ENCODE measurements around the gene KCTD12. TPM values are rescaled to one million over a fixed set of nuclear protein-coding genes. Genes with fewer than 3 reads are reported as not detected.
A peak's percentile ranks its signal among the peaks of the same experiment; 100 is the strongest.

KCTD12 gene
- total RNA-seq, 1 donor: 3.0 TPM

DNA sequence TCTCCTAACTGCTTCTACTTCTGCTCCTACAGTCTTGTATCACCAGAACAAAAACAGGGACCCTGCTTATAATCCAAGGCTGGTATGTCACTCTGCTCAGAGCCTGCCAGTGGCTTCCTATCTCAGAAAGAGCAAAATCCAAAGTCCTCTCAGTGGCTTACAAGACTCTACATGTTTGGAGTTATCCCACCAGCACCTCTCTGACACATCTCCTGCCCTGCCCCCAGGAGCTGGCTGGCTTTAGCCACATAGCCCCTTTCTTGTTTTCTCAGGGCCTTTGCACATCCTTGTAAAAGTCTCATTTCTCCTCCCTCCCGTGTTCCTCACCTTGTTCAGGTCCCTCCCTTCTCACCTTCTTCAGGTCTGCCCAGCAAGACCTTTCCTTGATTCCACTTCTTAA lies 2.2 kb upstream of the KCTD12 start:
- no peak for DNase-seq (ENCODE audit: low read depth in 2 of 3, low spot score in 2 of 3)

DNA sequence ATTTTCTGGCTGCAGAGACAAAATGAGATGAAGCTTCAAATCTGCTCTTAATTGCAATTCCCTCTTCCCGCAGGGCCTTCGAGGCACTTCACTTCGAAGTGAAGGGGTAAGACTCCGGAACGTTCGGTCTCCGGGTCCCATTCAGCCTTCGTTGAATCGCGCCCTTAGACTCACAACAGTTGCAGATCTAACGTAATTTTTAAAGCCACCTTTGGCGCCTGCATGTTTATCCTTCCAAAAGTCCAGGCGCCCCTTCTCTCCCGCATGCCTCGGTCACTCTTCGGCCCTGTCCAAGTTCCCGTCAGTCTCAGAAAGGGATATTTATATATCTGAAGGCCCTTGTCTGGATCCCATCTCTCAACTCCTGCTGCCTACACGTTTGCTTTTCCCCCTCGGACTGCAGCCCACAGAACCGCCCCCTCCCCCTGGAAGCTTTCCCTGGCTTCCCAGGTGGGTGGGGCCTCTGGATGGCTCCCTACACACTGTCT lies 915 bp upstream of the KCTD12 start:
- DNase-seq (ENCODE audit: low read depth in 2 of 3, low spot score in 2 of 3): no peak

DNA sequence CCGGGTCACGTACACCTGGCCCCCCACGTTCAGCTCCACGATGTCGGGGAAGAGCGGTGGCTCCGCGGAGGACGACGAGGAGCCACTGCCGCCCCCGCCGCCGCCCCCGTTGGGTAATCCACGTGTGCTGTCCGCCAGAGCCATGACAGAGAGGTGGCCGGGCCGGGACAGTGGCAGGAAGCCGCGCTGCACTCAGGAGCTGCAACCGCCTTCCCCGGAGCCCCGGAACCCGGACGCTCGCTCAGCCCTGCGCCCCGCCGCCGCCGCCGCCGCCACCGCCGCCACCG lies 257 bp downstream of the KCTD12 start:
- no peak for DNase-seq (ENCODE audit: low read depth in 2 of 3, low spot score in 2 of 3)

DNA sequence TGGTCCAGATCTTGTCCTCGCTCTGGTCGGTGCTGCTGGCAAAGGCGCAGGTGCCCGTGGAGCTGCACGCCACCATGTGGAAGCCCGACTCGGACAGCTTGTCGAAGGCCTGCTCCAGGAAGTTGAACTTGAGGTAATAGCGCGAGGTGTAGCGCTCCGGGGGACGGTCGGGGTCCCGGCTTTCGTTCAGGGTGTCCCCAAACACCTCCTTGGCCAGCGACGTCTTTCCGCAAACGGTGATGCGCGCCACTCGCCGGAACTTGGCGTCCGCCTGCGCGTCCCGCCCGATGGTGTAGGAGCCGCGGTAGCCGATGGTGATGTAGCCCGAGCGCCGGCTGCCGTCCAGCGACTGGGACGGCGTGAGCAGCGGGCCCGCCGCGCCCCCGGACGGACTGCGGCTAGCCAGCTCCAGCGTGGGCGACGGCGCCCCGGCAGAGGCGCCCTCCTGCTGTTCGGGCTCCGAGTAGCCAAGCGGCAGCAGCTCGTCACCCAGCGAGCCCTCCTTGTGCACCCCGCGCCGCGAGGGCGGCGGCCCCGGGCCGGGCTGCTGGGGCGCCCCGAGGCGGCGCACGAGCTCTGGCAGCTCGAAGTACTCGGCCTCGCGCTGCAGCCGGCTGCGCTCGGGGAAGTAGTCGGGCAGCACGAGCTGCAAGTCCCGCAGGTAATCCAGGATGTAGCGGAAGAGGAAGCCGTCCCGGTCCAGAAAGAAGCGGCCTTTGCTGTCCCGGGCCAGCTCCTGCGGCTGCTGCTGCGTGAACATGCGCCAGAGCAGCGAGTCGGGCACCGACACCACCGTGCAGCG lies 801 bp downstream of the KCTD12 start:
- DNase-seq (ENCODE audit: low read depth in 2 of 3, low spot score in 2 of 3): peak; percentile 43 to 50 (median 44)

DNA sequence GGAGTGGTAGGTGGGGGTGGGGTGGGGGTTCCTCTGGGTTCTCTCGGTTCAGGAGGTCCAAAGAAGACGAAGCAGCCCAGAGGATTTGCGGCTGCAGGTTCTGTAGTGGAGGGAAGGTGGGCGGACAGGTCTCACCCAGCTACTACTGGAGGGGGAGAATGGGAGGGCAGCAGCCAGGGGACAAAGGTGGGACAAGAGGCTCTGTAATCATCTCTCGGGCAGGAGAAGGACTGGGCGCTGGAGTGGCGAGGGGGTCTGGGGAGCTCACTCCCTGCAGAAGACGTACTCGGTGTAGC lies 1.4 kb downstream of the KCTD12 start:
- DNase-seq (ENCODE audit: low read depth in 2 of 3, low spot score in 2 of 3): no peak

DNA sequence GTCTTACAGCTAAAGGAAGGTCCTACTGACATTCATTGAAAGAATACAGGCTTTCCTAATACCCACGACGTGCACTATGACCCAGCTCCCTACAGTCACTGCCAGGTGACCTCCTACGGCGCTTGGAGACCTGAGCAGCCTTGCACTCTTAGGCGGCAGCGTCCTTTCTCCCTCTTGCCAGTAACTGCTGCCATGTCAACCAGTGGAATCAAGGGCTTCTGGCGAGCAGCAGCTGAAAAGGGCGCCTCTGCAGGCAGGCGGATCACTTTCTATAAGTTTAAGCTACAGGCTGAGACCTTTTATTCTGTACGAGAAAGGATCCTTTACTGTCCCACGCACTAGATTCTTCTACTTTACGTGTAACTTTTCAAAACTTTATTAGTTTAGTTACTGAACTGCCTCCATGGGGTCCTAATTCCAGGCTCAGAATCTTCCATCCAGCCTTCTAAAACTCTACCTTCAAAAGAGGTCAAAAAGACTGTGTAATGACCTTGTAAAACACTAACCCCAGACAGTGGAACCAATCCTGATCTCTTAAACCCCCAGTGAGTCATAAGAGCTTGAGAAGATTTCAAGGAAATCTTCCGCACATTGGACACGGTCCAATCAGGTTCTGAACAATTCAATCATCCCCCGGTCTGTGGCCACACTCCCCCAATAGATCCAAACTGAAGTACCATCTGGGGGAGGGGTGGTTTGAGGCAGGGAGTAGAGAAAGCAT lies 1.9 kb downstream of the KCTD12 start:
- no peak for DNase-seq (ENCODE audit: low read depth in 2 of 3, low spot score in 2 of 3)

DNA sequence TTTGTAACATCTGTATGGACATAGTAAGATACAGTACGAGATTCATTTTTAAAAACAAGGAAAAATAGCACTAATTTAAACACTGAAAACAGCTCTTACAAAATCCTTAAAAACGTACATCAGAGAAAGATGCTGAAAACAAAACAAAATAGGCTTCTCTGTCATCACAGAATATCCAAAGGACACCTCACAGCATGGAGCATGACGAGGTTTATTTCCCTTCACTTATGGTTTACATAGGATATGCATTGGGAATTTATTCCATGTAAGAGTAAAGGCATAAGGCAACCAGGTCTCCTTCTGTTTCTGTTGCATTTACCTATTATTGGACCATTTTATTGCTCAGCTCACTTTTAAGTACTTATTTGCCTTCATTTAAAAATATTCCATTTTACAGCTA lies 3.0 kb downstream of the KCTD12 start:
- DNase-seq (ENCODE audit: low read depth in 2 of 3, low spot score in 2 of 3): no peak

DNA sequence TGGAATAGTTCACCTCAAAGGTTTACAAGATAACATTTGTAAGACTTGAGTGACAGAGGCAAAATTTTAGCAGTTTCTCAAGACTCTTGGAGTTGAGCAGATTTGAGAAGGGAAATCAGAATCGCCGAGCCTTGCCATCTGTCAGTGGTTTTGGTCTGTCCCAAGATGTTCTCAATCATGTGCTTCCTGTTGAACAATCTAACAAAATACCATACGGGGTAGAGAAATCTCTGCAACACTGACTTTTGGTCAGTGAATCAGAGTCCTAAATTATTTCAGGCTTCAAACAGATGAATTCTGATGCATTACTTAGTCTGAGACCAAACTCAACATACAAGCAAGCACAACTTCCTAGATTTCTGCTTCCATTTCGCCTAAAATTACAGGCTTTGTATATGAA lies 3.8 kb downstream of the KCTD12 start:
- DNase-seq (ENCODE audit: low read depth in 2 of 3, low spot score in 2 of 3): peak in 2 of 3 donors; percentile 69 to 88

DNA sequence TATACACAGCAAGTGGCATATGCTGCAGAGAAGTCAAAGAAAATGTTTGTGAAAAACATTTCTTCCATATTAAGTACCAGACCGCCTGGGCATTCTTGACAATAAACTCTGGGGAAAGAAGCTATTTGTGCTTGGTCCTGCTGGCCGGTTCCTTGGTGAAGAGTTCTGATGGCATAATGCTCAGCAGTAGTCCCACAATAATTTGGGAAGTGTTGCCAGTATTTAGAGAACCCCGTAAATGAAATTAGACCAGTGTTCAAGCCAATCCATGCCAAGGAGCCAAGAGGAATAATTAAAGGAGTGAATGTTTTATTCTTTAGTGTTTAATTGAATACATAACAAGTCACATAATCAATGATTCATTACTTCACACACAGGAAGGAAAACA lies 6.3 kb downstream of the KCTD12 start:
- no peak for DNase-seq (ENCODE audit: low read depth in 2 of 3, low spot score in 2 of 3)

DNA sequence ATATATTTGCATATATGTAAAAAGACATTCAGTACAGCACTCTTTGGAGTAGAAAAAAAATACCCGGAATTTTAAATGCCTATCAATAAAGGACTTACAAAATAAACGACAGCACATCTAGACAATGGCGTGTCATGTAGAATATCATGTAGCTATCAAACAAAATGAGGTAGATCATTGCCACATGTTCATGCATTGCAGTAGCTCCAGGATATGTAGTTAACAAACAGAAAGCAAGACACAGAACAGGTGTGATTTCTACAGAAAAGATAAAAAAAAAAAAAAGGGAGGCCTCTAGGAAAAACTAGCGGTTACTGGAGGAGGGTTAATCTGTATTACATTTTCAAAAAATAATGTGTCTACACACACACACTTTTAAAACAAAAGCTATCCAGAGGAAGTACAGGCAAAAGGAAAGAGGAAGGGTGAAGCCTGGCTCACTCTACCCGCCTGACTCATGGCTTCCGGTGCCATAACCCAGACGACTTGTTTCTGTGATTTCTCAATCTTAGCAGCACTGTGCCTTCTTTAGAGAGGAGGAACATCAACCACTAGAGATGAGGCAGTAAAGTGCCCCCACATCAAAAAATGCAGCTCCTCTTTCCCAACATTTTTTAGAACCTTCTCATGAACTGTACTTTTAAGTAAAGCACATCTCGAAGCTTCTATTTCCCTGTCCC lies 6.9 kb downstream of the KCTD12 start:
- peak; percentile 26 to 92 (median 88) for DNase-seq (ENCODE audit: low read depth in 2 of 3, low spot score in 2 of 3)

DNA sequence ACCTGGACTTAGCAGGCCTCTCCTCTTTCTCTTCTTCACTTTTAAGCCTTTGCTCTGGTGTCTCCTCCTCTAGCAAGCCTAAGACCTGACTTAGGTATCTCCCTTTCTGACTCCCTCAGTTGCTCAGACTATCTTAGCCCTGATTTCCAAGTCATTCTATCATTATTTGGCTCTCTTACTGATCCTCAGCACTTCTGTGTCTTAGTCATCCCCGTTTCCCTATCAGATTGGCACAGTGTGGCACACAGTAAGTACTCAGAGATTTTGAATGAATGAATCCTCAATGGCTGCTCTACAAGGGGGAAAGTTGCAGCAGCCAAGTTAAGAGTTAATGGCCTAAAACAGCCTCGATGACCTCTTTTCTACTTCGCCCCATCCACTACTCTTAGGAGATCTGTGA lies 8.2 kb downstream of the KCTD12 start:
- DNase-seq (ENCODE audit: low read depth in 2 of 3, low spot score in 2 of 3): no peak

DNA sequence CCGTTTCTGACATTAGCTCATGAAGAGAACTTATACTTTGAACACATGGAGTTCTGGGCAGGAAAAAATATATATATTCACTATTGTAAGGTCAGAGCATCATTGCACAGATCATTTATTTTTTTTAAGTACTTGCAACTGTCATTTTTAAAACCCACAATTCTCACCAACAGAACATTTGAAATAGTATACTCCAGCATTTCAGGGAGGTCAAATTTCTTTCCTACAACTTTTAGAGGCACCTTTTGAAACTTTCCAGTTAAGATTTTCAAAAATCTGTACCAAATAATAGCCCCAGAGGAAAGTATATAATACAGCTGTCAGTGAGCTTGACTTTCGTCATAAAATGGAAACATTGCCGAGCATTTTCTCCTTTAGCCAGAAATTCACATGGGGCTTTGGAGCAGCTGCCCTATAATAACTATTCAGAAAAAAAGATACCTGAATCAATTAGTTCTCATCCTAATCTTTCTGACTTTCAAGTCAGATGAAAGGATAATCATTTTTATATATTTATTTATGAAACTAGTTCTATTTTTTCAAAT lies 10.9 kb downstream of the KCTD12 start:
- DNase-seq (ENCODE audit: low read depth in 2 of 3, low spot score in 2 of 3): no peak

DNA sequence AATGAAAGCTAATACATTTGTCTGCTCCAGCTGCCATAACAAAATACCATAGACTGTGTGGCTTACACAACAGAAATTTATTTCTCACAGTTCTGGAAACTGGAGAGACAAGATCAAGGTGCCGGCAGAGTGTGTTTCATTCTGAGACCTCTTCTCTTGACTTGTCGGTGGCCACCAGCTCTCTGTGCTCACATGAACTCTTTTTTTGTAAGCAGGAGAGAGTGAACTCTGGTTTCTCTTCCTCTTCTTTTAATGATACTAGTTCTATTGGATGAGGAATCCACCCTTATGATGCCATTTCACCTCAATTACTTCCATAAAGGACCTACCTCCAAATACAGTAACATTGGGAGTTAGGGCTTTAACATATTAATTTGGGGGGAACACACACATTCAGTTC lies 11.7 kb downstream of the KCTD12 start:
- no peak for DNase-seq (ENCODE audit: low read depth in 2 of 3, low spot score in 2 of 3)

DNA sequence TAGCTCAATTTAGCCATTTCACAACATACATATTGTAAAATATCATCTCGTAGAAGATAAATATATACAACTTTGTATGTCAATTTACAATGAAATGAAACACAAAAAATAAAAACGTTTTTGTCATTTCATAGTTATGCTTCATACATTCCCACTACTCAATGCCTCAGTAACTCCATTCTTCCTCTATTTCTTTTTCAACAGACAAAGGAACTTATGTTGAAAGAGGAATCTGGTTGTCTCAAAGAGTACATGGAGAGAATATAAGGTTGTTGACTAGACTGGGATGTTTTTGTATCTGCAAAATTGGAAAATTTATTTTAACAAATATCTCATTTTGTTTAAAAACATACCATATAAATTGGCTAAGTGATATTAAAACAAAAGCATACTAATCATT lies 12.8 kb downstream of the KCTD12 start:
- no peak for DNase-seq (ENCODE audit: low read depth in 2 of 3, low spot score in 2 of 3)

DNA sequence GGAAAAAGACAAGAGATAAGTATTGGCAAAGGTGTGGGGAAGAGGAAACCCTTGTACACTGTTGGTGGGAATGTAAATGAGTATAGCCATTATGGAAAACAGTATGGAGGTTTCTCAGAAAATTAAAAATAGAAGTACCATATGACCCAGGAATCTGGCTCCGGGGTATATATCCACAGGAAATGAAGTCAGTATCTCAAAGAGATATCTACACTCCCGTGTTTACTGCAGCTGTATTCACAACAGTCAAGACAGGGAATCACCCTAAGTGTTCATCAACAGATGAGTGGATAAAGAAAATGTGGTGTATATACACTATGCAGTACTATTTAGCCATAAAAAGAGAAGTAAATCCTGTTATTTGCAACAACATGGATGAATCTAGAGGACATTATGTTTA lies 13.5 kb downstream of the KCTD12 start:
- no peak for DNase-seq (ENCODE audit: low read depth in 2 of 3, low spot score in 2 of 3)

DNA sequence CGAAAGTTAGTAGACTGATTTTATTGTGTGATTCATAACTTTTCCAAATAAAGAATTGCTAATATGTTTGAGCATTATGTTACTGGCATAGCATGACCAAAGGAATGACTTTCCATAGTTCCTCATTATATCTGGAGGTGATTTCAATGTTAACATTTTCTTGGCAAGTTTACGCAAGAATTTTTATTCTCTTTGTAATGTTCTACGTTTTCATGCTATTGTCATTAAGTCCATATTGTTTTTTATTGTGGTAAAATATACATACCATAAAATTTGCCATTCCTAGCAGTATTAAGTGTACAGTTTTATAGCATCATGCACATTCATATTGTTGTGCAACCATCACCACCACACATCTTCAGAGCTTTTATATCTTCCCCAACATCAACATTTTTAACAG lies 14.8 kb downstream of the KCTD12 start:
- DNase-seq (ENCODE audit: low read depth in 2 of 3, low spot score in 2 of 3): no peak

DNA sequence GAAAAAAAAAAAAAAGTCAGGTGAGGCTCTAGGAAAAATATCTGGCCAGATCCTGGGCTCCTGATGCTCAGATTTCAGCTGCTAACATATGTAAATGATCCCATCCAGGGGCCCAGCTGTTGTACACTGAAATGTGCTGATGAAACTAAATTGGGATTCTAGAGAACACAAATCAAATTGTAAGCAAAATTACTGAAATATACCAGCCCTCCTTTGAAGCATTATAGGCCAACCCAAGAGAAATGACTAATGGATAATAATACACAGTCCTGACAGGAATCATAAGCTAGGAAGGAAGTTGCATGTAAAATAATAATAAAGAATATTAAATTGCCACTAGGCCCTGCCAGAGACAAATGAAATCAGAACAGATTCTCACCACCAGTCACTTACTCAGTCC lies 17.8 kb downstream of the KCTD12 start:
- no peak for DNase-seq (ENCODE audit: low read depth in 2 of 3, low spot score in 2 of 3)

DNA sequence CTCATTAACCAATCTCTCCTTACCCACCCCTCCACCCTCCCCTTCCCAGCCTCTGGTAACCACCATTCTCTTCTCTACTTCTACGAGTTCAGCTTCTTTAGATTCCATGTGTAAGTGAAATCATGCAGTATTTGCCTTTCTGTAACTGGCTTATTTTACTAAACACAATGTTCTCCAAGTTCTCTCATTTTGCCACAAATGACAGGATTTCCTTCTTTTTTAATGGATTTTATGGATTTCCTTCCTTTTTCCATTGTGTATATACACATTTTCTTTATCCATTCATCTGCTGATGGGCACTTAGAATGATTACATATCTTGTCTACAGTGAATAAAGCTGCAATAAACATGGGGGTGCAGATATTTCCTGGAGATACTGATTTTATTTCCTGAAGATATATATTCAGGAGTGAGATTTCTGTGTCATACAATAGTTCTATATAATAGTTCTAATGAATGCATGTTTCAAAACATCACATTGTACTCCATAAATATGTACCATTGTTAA lies 20.2 kb downstream of the KCTD12 start:
- DNase-seq (ENCODE audit: low read depth in 2 of 3, low spot score in 2 of 3): no peak

DNA sequence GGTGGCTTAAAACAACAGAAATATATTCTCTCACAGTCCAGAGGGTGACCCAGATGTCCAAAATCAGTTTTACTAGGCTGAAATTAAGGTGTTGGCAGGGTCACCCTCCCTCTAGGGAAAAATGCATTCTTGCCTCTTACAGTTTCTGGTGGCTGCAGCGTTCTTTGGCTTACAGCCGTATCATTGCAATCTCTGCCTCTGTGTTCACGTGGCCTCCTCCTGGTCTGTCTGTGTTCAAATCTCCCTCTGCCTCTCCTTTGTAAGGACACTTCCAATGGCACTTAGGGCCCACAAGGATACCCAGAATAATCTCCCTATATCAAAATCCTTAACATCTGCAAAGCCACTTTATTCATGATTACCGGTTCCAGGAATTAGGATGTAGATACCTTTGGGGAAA lies 21.1 kb downstream of the KCTD12 start:
- DNase-seq (ENCODE audit: low read depth in 2 of 3, low spot score in 2 of 3): no peak

DNA sequence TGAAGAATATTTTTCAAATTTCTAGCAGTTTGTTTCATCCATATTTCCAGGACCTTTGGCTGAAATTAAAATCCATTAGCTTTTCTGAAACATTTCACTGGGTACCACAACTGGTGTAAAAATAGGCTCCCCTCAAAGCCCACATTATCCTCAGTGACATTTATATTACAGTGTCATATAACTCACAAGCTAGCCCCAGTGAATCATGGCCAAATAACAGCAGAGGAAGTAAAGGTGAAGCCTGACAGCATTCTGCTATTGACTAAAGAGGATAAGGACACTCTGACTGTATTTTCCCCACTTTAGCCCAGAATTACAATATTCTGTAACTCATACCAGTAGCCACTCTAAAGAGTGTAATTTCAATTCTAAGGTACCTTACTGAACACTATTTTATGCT lies 21.9 kb downstream of the KCTD12 start:
- DNase-seq (ENCODE audit: low read depth in 2 of 3, low spot score in 2 of 3): no peak

DNA sequence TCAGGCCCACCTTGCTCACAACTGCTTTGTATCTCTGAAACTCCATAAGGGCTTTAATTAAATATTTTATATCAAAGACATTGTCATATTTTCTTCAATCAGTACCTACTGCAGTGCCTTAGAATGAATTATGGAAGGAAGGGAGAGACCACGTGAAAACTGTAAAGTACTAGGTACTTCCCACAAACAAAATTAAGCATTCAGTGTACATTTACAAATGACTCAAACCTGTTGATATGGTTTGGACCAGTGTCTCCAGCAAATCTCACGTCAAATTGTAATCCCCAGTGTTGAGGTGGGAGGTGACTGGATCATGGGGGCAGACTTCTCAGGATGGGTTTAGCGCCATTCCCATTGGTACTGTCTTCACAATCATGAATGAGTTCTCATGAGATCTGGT lies 23.2 kb downstream of the KCTD12 start:
- DNase-seq (ENCODE audit: low read depth in 2 of 3, low spot score in 2 of 3): no peak

DNA sequence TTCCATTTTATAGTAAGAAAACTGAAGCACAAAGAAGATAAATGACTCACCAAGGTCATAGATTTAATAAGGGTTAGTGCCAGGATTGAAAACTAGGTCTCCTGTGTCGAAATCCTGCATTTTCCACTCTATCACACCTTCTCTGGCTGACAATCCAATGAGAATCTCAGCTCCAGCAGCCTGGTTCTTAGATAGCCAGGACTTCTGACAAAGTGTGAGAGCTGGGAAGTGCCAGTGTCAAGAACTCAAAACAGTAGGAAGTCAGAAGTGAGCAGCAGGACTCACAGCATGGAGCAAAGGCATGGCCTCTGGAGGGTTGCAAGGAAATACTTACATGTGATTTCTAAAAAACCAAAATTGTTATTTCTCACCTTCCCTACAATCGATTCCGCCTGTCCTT lies 24.3 kb downstream of the KCTD12 start:
- DNase-seq (ENCODE audit: low read depth in 2 of 3, low spot score in 2 of 3): no peak

All from hematopoietic multipotent progenitor cell (in vitro differentiated cells).